ENCODE results near the gene FDXR. TPM values are rescaled to one million over a fixed set of nuclear protein-coding genes. Genes with fewer than 3 reads are reported as not detected.

The FDXR gene
- polyA plus RNA-seq, 1 donor: 6.3 TPM

- H3K4me1 ChIP-seq (ENCODE audit: control insufficient read depth, insufficient read depth, low read length): no peaks in the 10 kb centered on the region
- WGBS (ENCODE audit: insufficient coverage, low lambda C conversion rate): 100% methylated on average over 2 of the region's 8 CpGs
- peaks cover 13% of the 10 kb centered on the region for H3K27me3 ChIP-seq (ENCODE audit: control insufficient read depth, insufficient read depth, low read length)
- no peak overlapping the region for H3K4me3 ChIP-seq (ENCODE audit: low read length)
- DNase-seq: no peak
- H3K36me3 ChIP-seq (ENCODE audit: control insufficient read depth, insufficient read depth, low read length): no peaks in the 10 kb centered on the region
- H3K27ac ChIP-seq (ENCODE audit: low read length): no peak overlapping the region
- H3K9me3 ChIP-seq (ENCODE audit: control insufficient read depth, low read depth, low read length): no peaks in the 10 kb centered on the region
Measured at GRCh38 chr17:74900208-74900607, 27.4 kb upstream of the FDXR start.

- Histone ChIP-seq H3K4me3 (ENCODE audit: low read length) (no peak overlapping the region), H3K4me1 (ENCODE audit: control insufficient read depth, insufficient read depth, low read length) (peaks cover 7% of the 10 kb centered on the region), H3K9me3 (ENCODE audit: control insufficient read depth, low read depth, low read length) (no peaks in the 10 kb centered on the region), H3K27ac (ENCODE audit: low read length) (no peak overlapping the region), H3K36me3 (ENCODE audit: control insufficient read depth, insufficient read depth, low read length) (no peaks in the 10 kb centered on the region), H3K27me3 (ENCODE audit: control insufficient read depth, insufficient read depth, low read length) (peaks cover 24% of the 10 kb centered on the region)
- no CpG with 5 or more reads among the region's 11 CpGs for WGBS (ENCODE audit: insufficient coverage, low lambda C conversion rate)
- no peak for DNase-seq
Measured at GRCh38 chr17:74898376-74898946, 25.7 kb upstream of the FDXR start.

GRCh38 chr17:74893936-74894671, 21.3 kb upstream of the FDXR start:
- no peak overlapping the region for H3K27ac ChIP-seq (ENCODE audit: low read length)
- WGBS (ENCODE audit: insufficient coverage, low lambda C conversion rate): no CpG with 5 or more reads among the region's 22 CpGs
- H3K27me3 ChIP-seq (ENCODE audit: control insufficient read depth, insufficient read depth, low read length): peaks cover 45% of the 10 kb centered on the region
- peak overlapping the region; percentile 46 for H3K4me3 ChIP-seq (ENCODE audit: low read length)
- H3K36me3 ChIP-seq (ENCODE audit: control insufficient read depth, insufficient read depth, low read length): no peaks in the 10 kb centered on the region
- no peak for DNase-seq
- peaks cover 13% of the 10 kb centered on the region for H3K4me1 ChIP-seq (ENCODE audit: control insufficient read depth, insufficient read depth, low read length)
- H3K9me3 ChIP-seq (ENCODE audit: control insufficient read depth, low read depth, low read length): no peaks in the 10 kb centered on the region

- Histone ChIP-seq H3K4me1 (ENCODE audit: control insufficient read depth, insufficient read depth, low read length) (peaks cover 13% of the 10 kb centered on the region), H3K9me3 (ENCODE audit: control insufficient read depth, low read depth, low read length) (no peaks in the 10 kb centered on the region), H3K4me3 (ENCODE audit: low read length) (peak within 1 kb of the TSS; percentile 56), H3K36me3 (ENCODE audit: control insufficient read depth, insufficient read depth, low read length) (no peaks in the 10 kb centered on the region), H3K27me3 (ENCODE audit: control insufficient read depth, insufficient read depth, low read length) (peaks cover 49% of the 10 kb centered on the region), H3K27ac (ENCODE audit: low read length) (no peak within 1 kb of the TSS)
- 60% methylated on average over 2 of the region's 86 CpGs for WGBS (ENCODE audit: insufficient coverage, low lambda C conversion rate)
- DNase-seq: peak; percentile 70 to 86
Measured at GRCh38 chr17:74892974-74893911, 20.4 kb upstream of the FDXR start, which contains the start of gene FADS6. Gene FADS6, minus strand, starts transcription at chr17:74893633. Its CDS starts 38 bp downstream, at chr17:74893595.

GRCh38 chr17:74892013-74892841, 19.4 kb upstream of the FDXR start:
- Histone ChIP-seq H3K36me3 (ENCODE audit: control insufficient read depth, insufficient read depth, low read length) (no peaks in the 10 kb centered on the region), H3K4me1 (ENCODE audit: control insufficient read depth, insufficient read depth, low read length) (peaks cover 13% of the 10 kb centered on the region), H3K9me3 (ENCODE audit: control insufficient read depth, low read depth, low read length) (no peaks in the 10 kb centered on the region), H3K4me3 (ENCODE audit: low read length) (peak overlapping the region; percentile 56), H3K27me3 (ENCODE audit: control insufficient read depth, insufficient read depth, low read length) (peaks cover 49% of the 10 kb centered on the region), H3K27ac (ENCODE audit: low read length) (no peak overlapping the region)
- WGBS (ENCODE audit: insufficient coverage, low lambda C conversion rate): 20% methylated on average over 1 of the region's 20 CpGs
- peak in 1 of 2 donors; percentile 24 for DNase-seq

- H3K9me3 ChIP-seq (ENCODE audit: control insufficient read depth, low read depth, low read length): no peaks in the 10 kb centered on the region
- no CpG with 5 or more reads among the region's 7 CpGs for WGBS (ENCODE audit: insufficient coverage, low lambda C conversion rate)
- H3K36me3 ChIP-seq (ENCODE audit: control insufficient read depth, insufficient read depth, low read length): no peaks in the 10 kb centered on the region
- no peak for DNase-seq
- H3K4me3 ChIP-seq (ENCODE audit: low read length): no peak overlapping the region
- H3K27ac ChIP-seq (ENCODE audit: low read length): no peak overlapping the region
- H3K27me3 ChIP-seq (ENCODE audit: control insufficient read depth, insufficient read depth, low read length): peaks cover 40% of the 10 kb centered on the region
- H3K4me1 ChIP-seq (ENCODE audit: control insufficient read depth, insufficient read depth, low read length): peaks cover 13% of the 10 kb centered on the region
Measured at GRCh38 chr17:74890554-74890953, 17.8 kb upstream of the FDXR start.

- Histone ChIP-seq H3K4me1 (ENCODE audit: control insufficient read depth, insufficient read depth, low read length) (peaks cover 6% of the 10 kb centered on the region), H3K27ac (ENCODE audit: low read length) (no peak overlapping the region), H3K27me3 (ENCODE audit: control insufficient read depth, insufficient read depth, low read length) (peaks cover 25% of the 10 kb centered on the region), H3K36me3 (ENCODE audit: control insufficient read depth, insufficient read depth, low read length) (no peaks in the 10 kb centered on the region), H3K9me3 (ENCODE audit: control insufficient read depth, low read depth, low read length) (no peaks in the 10 kb centered on the region), H3K4me3 (ENCODE audit: low read length) (no peak overlapping the region)
- WGBS (ENCODE audit: insufficient coverage, low lambda C conversion rate): no CpG with 5 or more reads among the region's 13 CpGs
- DNase-seq: no peak
Measured at GRCh38 chr17:74888469-74888868, 15.7 kb upstream of the FDXR start.

GRCh38 chr17:74883241-74883745, 10.5 kb upstream of the FDXR start:
- no CpG with 5 or more reads among the region's 15 CpGs for WGBS (ENCODE audit: insufficient coverage, low lambda C conversion rate)
- Histone ChIP-seq H3K4me3 (ENCODE audit: low read length) (no peak overlapping the region), H3K36me3 (ENCODE audit: control insufficient read depth, insufficient read depth, low read length) (no peaks in the 10 kb centered on the region), H3K4me1 (ENCODE audit: control insufficient read depth, insufficient read depth, low read length) (peaks cover 5% of the 10 kb centered on the region), H3K9me3 (ENCODE audit: control insufficient read depth, low read depth, low read length) (no peaks in the 10 kb centered on the region), H3K27me3 (ENCODE audit: control insufficient read depth, insufficient read depth, low read length) (no peaks in the 10 kb centered on the region), H3K27ac (ENCODE audit: low read length) (no peak overlapping the region)
- no peak for DNase-seq

- no peaks in the 10 kb centered on the region for H3K27me3 ChIP-seq (ENCODE audit: control insufficient read depth, insufficient read depth, low read length)
- H3K27ac ChIP-seq (ENCODE audit: low read length): no peak overlapping the region
- WGBS (ENCODE audit: insufficient coverage, low lambda C conversion rate): no CpG with 5 or more reads among the region's 20 CpGs
- no peaks in the 10 kb centered on the region for H3K36me3 ChIP-seq (ENCODE audit: control insufficient read depth, insufficient read depth, low read length)
- peaks cover 11% of the 10 kb centered on the region for H3K4me1 ChIP-seq (ENCODE audit: control insufficient read depth, insufficient read depth, low read length)
- no peak overlapping the region for H3K4me3 ChIP-seq (ENCODE audit: low read length)
- no peak for DNase-seq
- no peaks in the 10 kb centered on the region for H3K9me3 ChIP-seq (ENCODE audit: control insufficient read depth, low read depth, low read length)
Measured at GRCh38 chr17:74882517-74883240, 9.9 kb upstream of the FDXR start.

All from large intestine (tissue), 3 donors.